D721Med (cell line): ENCODE measurements around the gene DSCAM.

Experiments used
- DNase-seq: peaks from one replicate; pipeline ENCODE4 v3.0.0; 2011; ENCODE audit warnings: low spot score; ENCODE audit not compliant: insufficient read length
- FAIRE-seq: peaks from 2 replicates; lab custom pipeline; 2011; peaks lifted over from hg19 to GRCh38; lab: Jason Lieb, UNC
- CTCF ChIP-seq: IDR thresholded peaks from 2 replicates; pipeline ENCODE4 v1.5.1; 2012; ENCODE audit warnings: mild to moderate bottlenecking, control low read depth; ENCODE audit not compliant: insufficient read depth; ENCODE audit errors: missing control alignments

DSCAM gene

GRCh38 chr21:40846103-40846502 lies 855 bp downstream of the DSCAM start:
- DNase-seq (no peak), FAIRE-seq (no peak)
- no peak for TF ChIP-seq CTCF

GRCh38 chr21:40845441-40845995 lies 1.4 kb downstream of the DSCAM start:
- DNase-seq (no peak), FAIRE-seq (no peak)
- TF ChIP-seq CTCF, result no peak

- no peak for TF ChIP-seq CTCF
- FAIRE-seq, result no peak
- DNase-seq, result no peak
Measured at GRCh38 chr21:40844935-40845334, 2.0 kb downstream of the DSCAM start.

- no peak for TF ChIP-seq CTCF
- DNase-seq, result no peak
- FAIRE-seq, result no peak
Measured at GRCh38 chr21:40842197-40842552, 4.8 kb downstream of the DSCAM start.

GRCh38 chr21:40841524-40842196 lies 5.3 kb downstream of the DSCAM start:
- no peak for TF ChIP-seq CTCF
- FAIRE-seq (no peak), DNase-seq (no peak)

- FAIRE-seq (no peak), DNase-seq (no peak)
- TF ChIP-seq CTCF, result no peak
Measured at GRCh38 chr21:40840401-40841125, 6.4 kb downstream of the DSCAM start.

- TF ChIP-seq CTCF, result no peak
- no peak for FAIRE-seq
- DNase-seq, result no peak
Measured at GRCh38 chr21:40839521-40839920, 7.4 kb downstream of the DSCAM start.
